Measurements from ENCODE around the gene TSSK2. TPM values are rescaled to one million over a fixed set of nuclear protein-coding genes. Genes with fewer than 3 reads are reported as not detected.

TSSK2 gene
- total RNA-seq, 1 donor from 2014 or later = not detected

DNA sequence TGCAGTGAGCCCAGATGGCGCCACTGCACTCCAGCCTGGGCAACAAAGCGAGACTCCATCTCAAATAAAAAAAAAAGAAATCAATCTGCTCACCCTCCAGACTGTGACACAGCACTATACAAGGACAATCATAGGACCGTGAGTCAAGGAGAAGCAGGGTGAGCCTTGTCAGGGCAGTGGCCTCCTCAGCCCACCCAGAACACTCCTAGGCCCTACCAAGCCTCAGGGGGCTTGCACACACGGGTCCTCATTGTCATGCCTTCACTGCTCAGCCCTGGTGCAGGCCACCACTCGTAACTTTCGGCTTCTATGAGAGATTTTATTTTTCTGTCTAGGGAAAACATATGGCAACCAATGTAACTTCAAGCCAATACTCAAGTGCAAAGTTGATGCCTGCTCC lies 44.7 kb upstream of the TSSK2 start:
- peaks cover 65% of the 10 kb centered on the region for H4K20me1 ChIP-seq (ENCODE audit: insufficient read depth, low read length)
- H3K9me3 Mint-ChIP-seq (ENCODE audit: unreplicated experiment) = no peaks in the 10 kb centered on the region
- peaks cover 15% of the 10 kb centered on the region for H3K4me1 ChIP-seq (ENCODE audit: insufficient read depth, low read length)
- peaks cover 13% of the 10 kb centered on the region for H3K36me3 Mint-ChIP-seq (ENCODE audit: low read depth, unreplicated experiment)
- DNase-seq (ENCODE audit: low read depth) (no peak), FAIRE-seq (no peak)
- H3K79me2 ChIP-seq (ENCODE audit: insufficient read depth, low read length) = peaks cover 7% of the 10 kb centered on the region
- no peaks in the 10 kb centered on the region for H3K36me3 ChIP-seq (ENCODE audit: insufficient read depth, low read length)
- H3K9me3 ChIP-seq (ENCODE audit: insufficient read depth, low read depth, low read length) = no peaks in the 10 kb centered on the region
- no peak overlapping the region for H2AFZ ChIP-seq (ENCODE audit: low read depth, low read length)
- H3K27ac Mint-ChIP-seq (ENCODE audit: unreplicated experiment) = peak overlapping the region; percentile 31
- no peaks in the 10 kb centered on the region for H3K27me3 ChIP-seq (ENCODE audit: insufficient read depth, low read length)
- no peak overlapping the region for H3K4me3 ChIP-seq (ENCODE audit: insufficient read depth, low read depth, low read length)
- H3K4me2 ChIP-seq (ENCODE audit: low read length) = peak overlapping the region; percentile 24
- no peaks in the 10 kb centered on the region for H3K27me3 Mint-ChIP-seq (ENCODE audit: low read depth, unreplicated experiment)
- no peak for TF ChIP-seq EZH2 (IDR thresholded peaks at IDR 0.05; ENCODE audit: insufficient read depth, low read length)
- TF ChIP-seq, protein P1, sequence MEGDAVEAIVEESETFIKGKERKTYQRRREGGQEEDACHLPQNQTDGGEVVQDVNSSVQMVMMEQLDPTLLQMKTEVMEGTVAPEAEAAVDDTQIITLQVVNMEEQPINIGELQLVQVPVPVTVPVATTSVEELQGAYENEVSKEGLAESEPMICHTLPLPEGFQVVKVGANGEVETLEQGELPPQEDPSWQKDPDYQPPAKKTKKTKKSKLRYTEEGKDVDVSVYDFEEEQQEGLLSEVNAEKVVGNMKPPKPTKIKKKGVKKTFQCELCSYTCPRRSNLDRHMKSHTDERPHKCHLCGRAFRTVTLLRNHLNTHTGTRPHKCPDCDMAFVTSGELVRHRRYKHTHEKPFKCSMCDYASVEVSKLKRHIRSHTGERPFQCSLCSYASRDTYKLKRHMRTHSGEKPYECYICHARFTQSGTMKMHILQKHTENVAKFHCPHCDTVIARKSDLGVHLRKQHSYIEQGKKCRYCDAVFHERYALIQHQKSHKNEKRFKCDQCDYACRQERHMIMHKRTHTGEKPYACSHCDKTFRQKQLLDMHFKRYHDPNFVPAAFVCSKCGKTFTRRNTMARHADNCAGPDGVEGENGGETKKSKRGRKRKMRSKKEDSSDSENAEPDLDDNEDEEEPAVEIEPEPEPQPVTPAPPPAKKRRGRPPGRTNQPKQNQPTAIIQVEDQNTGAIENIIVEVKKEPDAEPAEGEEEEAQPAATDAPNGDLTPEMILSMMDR (IDR thresholded peaks at IDR 0.05; ENCODE audit: insufficient read depth, low read depth, low read length) = no peak
- H3K4me3 Mint-ChIP-seq (ENCODE audit: unreplicated experiment) = no peak overlapping the region
- peak overlapping the region; percentile 13 for H3K27ac ChIP-seq (ENCODE audit: low read depth, low read length)
- no peak overlapping the region for H3K9ac ChIP-seq (ENCODE audit: low read length)
- peaks cover 22% of the 10 kb centered on the region for H3K4me1 Mint-ChIP-seq (ENCODE audit: low read depth, unreplicated experiment)

DNA sequence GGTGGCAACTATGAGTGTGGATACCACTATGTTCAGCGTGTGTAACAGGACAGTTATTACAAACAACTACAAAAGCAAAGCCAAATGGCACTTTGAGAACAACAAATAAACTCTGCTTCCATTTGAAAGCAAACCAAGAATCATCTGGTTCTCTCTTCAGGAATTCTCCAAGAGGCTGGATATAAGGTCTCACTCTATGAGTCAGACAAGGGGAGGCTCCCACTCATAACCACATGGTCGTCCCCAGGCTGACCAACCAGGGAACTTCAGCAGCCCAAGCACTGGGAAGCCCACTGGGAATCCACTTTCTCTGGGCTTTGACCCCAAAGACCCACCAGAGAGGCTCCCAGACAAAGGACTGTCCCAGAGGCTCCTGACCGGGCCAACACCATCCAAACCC lies 44.2 kb upstream of the TSSK2 start:
- Histone ChIP-seq H3K79me2 (ENCODE audit: insufficient read depth, low read length) (peaks cover 7% of the 10 kb centered on the region), H3K9ac (ENCODE audit: low read length) (no peak overlapping the region), H3K27me3 (ENCODE audit: insufficient read depth, low read length) (no peaks in the 10 kb centered on the region), H3K4me3 (ENCODE audit: insufficient read depth, low read depth, low read length) (no peak overlapping the region), H3K27ac (ENCODE audit: low read depth, low read length) (peak overlapping the region; percentile 8), H2AFZ (ENCODE audit: low read depth, low read length) (no peak overlapping the region), H3K9me3 (ENCODE audit: insufficient read depth, low read depth, low read length) (no peaks in the 10 kb centered on the region), H3K36me3 (ENCODE audit: insufficient read depth, low read length) (no peaks in the 10 kb centered on the region), H4K20me1 (ENCODE audit: insufficient read depth, low read length) (peaks cover 68% of the 10 kb centered on the region), H3K4me2 (ENCODE audit: low read length) (peak overlapping the region; percentile 24), H3K4me1 (ENCODE audit: insufficient read depth, low read length) (peaks cover 15% of the 10 kb centered on the region)
- Mint-ChIP-seq H3K36me3 (ENCODE audit: low read depth, unreplicated experiment) (peaks cover 13% of the 10 kb centered on the region), H3K9me3 (ENCODE audit: unreplicated experiment) (no peaks in the 10 kb centered on the region), H3K4me3 (ENCODE audit: unreplicated experiment) (peak overlapping the region; percentile 1), H3K4me1 (ENCODE audit: low read depth, unreplicated experiment) (peaks cover 22% of the 10 kb centered on the region), H3K27ac (ENCODE audit: unreplicated experiment) (peak overlapping the region; percentile 31), H3K27me3 (ENCODE audit: low read depth, unreplicated experiment) (no peaks in the 10 kb centered on the region)
- FAIRE-seq = no peak
- TF ChIP-seq, protein P1 (IDR thresholded peaks at IDR 0.05; ENCODE audit: insufficient read depth, low read depth, low read length) = no peak
- TF ChIP-seq EZH2 (IDR thresholded peaks at IDR 0.05; ENCODE audit: insufficient read depth, low read length) = no peak
- DNase-seq (ENCODE audit: low read depth) = peak; percentile 50

DNA sequence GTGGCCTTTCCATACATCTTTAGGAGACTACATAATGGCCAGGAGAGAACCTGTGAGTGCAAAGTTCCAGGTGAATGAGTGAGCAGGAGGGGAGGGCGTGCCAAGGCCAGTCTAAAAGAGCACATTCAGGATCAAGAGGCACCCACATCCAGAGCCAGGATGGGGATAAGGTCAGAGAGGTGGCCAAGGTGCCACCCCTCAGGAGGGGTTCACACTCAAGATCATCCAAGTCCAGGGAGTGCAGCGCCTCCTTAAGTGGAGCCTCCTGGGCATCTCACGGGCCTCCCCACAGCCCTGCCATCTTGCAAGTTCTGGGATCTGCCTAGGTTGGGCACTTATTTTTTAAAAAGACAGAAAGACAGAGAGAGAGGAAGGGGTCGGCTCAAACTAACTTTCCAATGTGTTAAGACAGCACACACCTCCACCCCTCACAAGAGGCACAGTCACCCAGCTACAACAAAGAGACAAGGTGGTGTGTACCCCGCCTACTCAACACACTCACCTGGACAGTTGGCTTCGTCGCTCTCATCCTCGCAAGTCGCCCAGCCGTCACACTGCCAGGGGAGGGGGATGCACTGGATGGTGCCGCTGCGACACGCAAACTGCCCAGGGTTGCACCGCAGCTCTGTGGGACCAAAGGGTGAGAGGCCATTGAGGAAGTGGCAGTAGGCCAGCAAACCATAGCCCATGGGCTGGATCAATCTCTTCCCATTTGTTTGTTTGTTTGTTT lies 42.1 kb upstream of the TSSK2 start:
- FAIRE-seq = no peak

More for the DNA sequence above, 42.1 kb upstream of the TSSK2 start:
- no peak overlapping the region for H3K4me3 ChIP-seq (ENCODE audit: insufficient read depth, low read depth, low read length)
- Mint-ChIP-seq H3K27me3 (ENCODE audit: low read depth, unreplicated experiment) (no peaks in the 10 kb centered on the region), H3K4me3 (ENCODE audit: unreplicated experiment) (no peak overlapping the region), H3K4me1 (ENCODE audit: low read depth, unreplicated experiment) (peaks cover 22% of the 10 kb centered on the region), H3K36me3 (ENCODE audit: low read depth, unreplicated experiment) (peaks cover 8% of the 10 kb centered on the region), H3K9me3 (ENCODE audit: unreplicated experiment) (no peaks in the 10 kb centered on the region), H3K27ac (ENCODE audit: unreplicated experiment) (no peak overlapping the region)
- no peak overlapping the region for H3K9ac ChIP-seq (ENCODE audit: low read length)
- H3K27ac ChIP-seq (ENCODE audit: low read depth, low read length) = no peak overlapping the region
- H3K27me3 ChIP-seq (ENCODE audit: insufficient read depth, low read length) = no peaks in the 10 kb centered on the region
- H4K20me1 ChIP-seq (ENCODE audit: insufficient read depth, low read length) = peaks cover 73% of the 10 kb centered on the region
- H3K36me3 ChIP-seq (ENCODE audit: insufficient read depth, low read length) = no peaks in the 10 kb centered on the region
- no peak overlapping the region for H3K4me2 ChIP-seq (ENCODE audit: low read length)
- TF ChIP-seq EZH2 (IDR thresholded peaks at IDR 0.05; ENCODE audit: insufficient read depth, low read length) = no peak
- TF ChIP-seq, protein P1 (IDR thresholded peaks at IDR 0.05; ENCODE audit: insufficient read depth, low read depth, low read length) = no peak
- peaks cover 10% of the 10 kb centered on the region for H3K79me2 ChIP-seq (ENCODE audit: insufficient read depth, low read length)
- DNase-seq (ENCODE audit: low read depth) = no peak
- H2AFZ ChIP-seq (ENCODE audit: low read depth, low read length) = no peak overlapping the region
- no peaks in the 10 kb centered on the region for H3K9me3 ChIP-seq (ENCODE audit: insufficient read depth, low read depth, low read length)
- peaks cover 15% of the 10 kb centered on the region for H3K4me1 ChIP-seq (ENCODE audit: insufficient read depth, low read length)

All from astrocyte (in vitro differentiated cells and primary cell).